Measurements from ENCODE around the gene SGPP1.

Gene SGPP1

DNA sequence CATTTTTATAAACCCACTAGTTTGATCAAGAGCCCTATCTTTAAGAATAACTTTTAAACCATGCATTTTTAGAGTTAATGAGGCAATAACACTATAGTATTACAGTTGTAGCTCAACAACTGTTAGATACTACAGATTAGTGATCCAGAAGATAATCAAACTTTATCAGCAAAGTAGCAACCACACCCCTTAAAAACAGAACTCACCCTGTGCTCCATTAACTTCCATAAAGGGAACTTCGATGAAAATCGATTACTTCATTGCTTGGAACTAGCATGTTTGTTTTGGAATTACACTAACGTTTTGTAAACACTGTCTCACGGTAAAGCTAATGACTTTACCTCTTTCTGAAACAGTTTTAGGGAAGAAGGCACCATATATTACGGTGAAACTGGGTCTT, 1.4 kb downstream of the SGPP1 start:
- TF ChIP-seq, protein P1, sequence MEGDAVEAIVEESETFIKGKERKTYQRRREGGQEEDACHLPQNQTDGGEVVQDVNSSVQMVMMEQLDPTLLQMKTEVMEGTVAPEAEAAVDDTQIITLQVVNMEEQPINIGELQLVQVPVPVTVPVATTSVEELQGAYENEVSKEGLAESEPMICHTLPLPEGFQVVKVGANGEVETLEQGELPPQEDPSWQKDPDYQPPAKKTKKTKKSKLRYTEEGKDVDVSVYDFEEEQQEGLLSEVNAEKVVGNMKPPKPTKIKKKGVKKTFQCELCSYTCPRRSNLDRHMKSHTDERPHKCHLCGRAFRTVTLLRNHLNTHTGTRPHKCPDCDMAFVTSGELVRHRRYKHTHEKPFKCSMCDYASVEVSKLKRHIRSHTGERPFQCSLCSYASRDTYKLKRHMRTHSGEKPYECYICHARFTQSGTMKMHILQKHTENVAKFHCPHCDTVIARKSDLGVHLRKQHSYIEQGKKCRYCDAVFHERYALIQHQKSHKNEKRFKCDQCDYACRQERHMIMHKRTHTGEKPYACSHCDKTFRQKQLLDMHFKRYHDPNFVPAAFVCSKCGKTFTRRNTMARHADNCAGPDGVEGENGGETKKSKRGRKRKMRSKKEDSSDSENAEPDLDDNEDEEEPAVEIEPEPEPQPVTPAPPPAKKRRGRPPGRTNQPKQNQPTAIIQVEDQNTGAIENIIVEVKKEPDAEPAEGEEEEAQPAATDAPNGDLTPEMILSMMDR (IDR thresholded peaks at IDR 0.05; ENCODE audit: low read length, missing control alignments), result no peak
- peak overlapping the region; percentile 89 for H3K4me3 ChIP-seq (replicated peaks; ENCODE audit: low read depth, low read length)
- DNase-seq (ENCODE audit: low read depth), result no peak

DNA sequence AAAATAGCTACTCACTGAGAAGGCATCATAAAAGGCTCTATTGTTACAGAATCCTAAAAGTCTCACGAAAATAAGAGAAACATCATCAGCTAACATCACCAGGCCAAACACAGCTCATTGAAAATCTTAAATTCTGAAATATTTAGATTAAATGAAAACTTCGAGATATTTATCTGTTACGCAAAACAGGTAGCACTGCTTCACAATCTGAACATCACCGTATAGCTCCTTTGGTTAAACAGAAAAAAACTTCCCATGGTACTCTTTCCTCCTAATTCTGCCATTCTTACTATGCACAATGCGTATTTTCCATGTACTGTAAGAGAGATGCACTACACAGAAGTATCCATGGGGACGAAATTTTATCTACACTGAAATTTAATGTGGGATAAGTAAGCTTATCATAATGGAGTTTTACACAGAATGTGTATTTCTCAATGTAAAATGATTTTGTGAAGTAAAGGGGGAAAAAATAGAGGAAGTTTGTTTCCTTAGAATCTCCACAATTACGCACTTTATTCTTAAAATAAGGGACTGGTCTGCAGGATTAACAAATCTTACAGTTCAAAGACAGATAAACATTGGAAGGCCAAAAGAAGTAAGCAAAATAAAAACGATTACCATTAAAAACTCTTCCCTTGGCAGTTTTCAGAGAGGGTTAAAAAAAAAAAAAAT, 1.9 kb downstream of the SGPP1 start:
- peak overlapping the region; percentile 89 for H3K4me3 ChIP-seq (replicated peaks; ENCODE audit: low read depth, low read length)
- TF ChIP-seq, protein P1 (IDR thresholded peaks at IDR 0.05; ENCODE audit: low read length, missing control alignments), result no peak
- no peak for DNase-seq (ENCODE audit: low read depth)

DNA sequence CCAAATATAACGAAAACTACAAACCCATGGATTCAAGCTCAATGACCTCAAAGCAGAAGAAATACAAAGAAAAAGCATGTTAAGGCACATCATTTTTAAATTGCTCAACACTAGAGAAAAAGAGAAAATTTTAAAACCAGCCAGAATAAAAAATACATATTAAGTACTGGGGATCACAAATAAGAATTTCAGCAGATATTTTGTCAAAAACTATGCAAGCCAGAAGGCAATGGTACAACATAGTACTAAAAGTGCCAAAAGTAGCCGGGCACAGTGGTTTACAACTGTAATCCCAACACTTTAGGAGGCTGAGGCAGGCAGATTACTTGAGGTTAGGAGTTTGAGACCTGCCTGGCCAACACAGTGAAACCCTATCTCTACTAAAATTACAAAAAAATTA, 10.2 kb downstream of the SGPP1 start:
- DNase-seq (ENCODE audit: low read depth), result peak; percentile 42
- TF ChIP-seq, protein P1 (IDR thresholded peaks at IDR 0.05; ENCODE audit: low read length, missing control alignments), result no peak
- no peak overlapping the region for H3K4me3 ChIP-seq (replicated peaks; ENCODE audit: low read depth, low read length)

DNA sequence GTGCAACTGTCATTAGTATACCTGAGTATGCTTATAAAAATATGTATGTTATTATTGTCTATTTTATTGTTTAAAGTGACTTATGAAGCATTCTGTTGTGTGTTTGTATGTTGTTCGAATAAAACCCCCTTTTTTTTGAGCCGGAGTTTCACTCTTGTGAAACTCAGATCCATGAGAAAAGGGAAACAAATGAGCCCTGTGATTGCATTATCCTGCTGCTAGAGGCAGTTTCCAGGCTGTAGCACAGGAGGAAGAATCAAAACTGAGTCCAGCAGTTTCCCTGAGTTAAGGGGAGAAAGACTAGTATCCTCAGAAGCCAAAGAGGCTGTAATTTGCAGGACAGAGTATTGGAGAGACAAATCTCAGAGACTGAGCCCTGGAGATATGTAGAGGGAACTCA, 12.5 kb downstream of the SGPP1 start:
- DNase-seq (ENCODE audit: low read depth), result no peak
- no peak overlapping the region for H3K4me3 ChIP-seq (replicated peaks; ENCODE audit: low read depth, low read length)
- TF ChIP-seq, protein P1 (IDR thresholded peaks at IDR 0.05; ENCODE audit: low read length, missing control alignments), result no peak

DNA sequence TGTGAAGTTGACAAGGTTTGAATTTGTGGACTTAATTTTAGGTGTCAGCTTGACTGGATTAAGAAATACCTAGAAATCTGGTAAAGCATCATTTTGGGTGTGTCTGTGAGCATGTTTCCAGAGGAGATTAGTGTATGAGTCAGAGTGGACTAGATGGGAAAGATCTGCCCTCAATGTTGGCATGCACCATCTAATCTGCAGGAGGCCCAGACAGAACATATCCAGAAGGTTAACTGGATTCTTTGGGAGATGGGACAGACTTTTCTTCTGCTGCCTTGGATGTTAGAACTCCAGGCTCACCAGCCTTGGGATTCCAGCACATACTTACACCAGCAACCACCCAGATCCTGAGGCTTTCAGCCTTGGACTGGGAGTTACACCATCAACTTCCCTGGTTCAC, 14.1 kb downstream of the SGPP1 start:
- peak; percentile 42 for DNase-seq (ENCODE audit: low read depth)
- TF ChIP-seq, protein P1 (IDR thresholded peaks at IDR 0.05; ENCODE audit: low read length, missing control alignments), result no peak
- H3K4me3 ChIP-seq (replicated peaks; ENCODE audit: low read depth, low read length), result no peak overlapping the region

DNA sequence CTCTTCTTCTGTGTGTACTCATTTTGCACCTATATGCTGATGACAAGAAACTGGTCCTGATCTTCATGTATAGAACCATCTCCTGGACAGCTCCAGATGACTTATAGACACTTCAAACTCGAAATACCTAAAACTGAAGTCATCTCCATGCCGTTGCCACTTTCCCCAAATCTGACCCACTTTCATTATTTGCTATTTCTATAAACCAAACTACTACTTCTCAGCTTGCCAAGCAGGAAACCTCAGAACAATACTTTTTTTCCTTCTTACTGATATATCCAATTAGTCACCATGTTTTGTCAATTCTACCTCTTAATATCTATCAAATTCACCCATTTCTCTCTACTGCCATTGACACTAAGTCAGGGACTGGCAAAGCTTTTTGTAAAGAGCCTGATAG, 14.8 kb downstream of the SGPP1 start:
- peak; percentile 33 for DNase-seq (ENCODE audit: low read depth)
- TF ChIP-seq, protein P1 (IDR thresholded peaks at IDR 0.05; ENCODE audit: low read length, missing control alignments), result no peak
- H3K4me3 ChIP-seq (replicated peaks; ENCODE audit: low read depth, low read length), result no peak overlapping the region

DNA sequence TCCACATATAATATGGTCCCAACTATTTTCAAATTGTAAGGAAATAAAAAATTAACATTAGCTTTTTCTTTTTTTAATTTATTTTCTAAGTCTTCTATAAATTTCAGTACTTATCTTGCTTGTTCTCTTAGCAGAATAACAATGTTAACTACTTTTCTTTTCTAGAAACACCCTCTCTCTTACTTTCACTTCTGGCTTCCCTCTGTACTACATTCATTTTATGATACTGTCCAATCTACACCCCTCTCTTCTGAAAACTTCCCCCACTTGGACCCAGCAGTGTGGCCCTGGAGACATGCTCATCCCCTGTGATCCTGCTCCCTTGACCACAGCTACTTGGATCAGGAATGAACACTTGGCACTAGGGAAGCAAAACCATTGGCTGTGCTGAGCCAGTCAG, 15.7 kb downstream of the SGPP1 start:
- no peak overlapping the region for H3K4me3 ChIP-seq (replicated peaks; ENCODE audit: low read depth, low read length)
- DNase-seq (ENCODE audit: low read depth), result no peak
- TF ChIP-seq, protein P1 (IDR thresholded peaks at IDR 0.05; ENCODE audit: low read length, missing control alignments), result no peak
